Measurements from ENCODE around the gene HSPA12A.

GRCh38 chr10:116742367-116743265 is at the start of gene HSPA12A:
- TF ChIP-seq CTCF (conservative IDR thresholded peaks at IDR 0.05 in 1 of 2, IDR thresholded peaks at IDR 0.05 in 1 of 2; ENCODE audit: low read depth in 1 of 2, low read length in 2 of 2) (no peak), EZH2 (IDR thresholded peaks at IDR 0.05; ENCODE audit: low read length, missing control alignments) (no peak)

All from fibroblast of lung (primary cell).